ENCODE data around the gene KIAA0586. TPM values are rescaled to one million over a fixed set of nuclear protein-coding genes. Genes with fewer than 3 reads are reported as not detected.

The KIAA0586 gene
- total and polyA plus RNA-seq, 2 of the 4 experiments (the other 2 are of a cell fraction), result 9.4 to 36.7 TPM

DNA sequence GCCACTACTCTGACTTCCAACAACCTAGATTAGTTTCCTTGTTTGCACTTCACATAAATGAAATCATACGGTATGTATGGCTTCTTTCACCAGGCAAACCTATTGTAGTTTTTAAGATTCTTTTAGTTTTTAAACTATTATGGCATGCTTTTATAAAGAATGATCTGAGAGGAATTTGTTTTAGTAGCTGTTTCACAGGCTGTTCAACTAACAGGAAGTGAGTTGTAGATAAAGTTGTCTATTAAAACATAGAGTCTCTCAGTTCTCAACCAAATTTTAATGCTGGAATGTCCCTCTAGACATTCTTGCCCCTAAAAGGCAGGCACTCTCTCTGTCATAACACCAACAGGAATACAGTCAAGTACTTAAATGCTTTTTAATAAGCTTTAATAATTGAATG lies 107.5 kb downstream of the KIAA0586 start:
- H3K4me1 ChIP-seq (ENCODE audit: control insufficient read depth, insufficient read depth, low read length), result peaks cover 7% of the 10 kb centered on the region
- H2AK5ac ChIP-seq (ENCODE audit: low read depth, low read length), result no peak overlapping the region
- peak overlapping the region; percentile 60; the same call in 1 of the 2 replicates for H3K23ac ChIP-seq (ENCODE audit: low read depth, low read length)
- H3K18ac ChIP-seq (ENCODE audit: low read depth, low read length), result peak overlapping the region; percentile 37
- H3K4me3 ChIP-seq (ENCODE audit: insufficient read depth, low read depth, low read length), result no peak overlapping the region
- ATAC-seq (ENCODE audit: low read depth), result peak; percentile 75
- no peaks in the 10 kb centered on the region for H3K36me3 ChIP-seq (ENCODE audit: control insufficient read depth, insufficient read depth, low read length)
- no CpG with 5 or more reads among the region's 1 CpG for WGBS, 2 experiments (ENCODE audit: extremely low coverage in 2 of 2, insufficient read length in 1 of 2)
- H2AFZ ChIP-seq (replicated peaks; ENCODE audit: low read length, poor library complexity), result peak overlapping the region; percentile 47
- H2BK15ac ChIP-seq (ENCODE audit: low read depth, low read length), result no peak overlapping the region
- BruUV-seq (replicated peaks), result no TSS peak
- H2AK9ac ChIP-seq (replicated peaks; ENCODE audit: low read depth, low read length, poor library complexity), result no peak overlapping the region
- no peak overlapping the region for H2BK120ac ChIP-seq (ENCODE audit: low read depth, low read length)
- POLR2A ChIA-PET (ENCODE audit: unreplicated experiment), result no interaction called here
- TF ChIP-seq CEBPB (IDR thresholded peaks at IDR 0.05; ENCODE audit: low read depth, low read length), result no peak
- peak overlapping the region; percentile 76 for H2BK5ac ChIP-seq (ENCODE audit: low read depth, low read length, poor library complexity, severe bottlenecking)
- intact Hi-C loops (cut with micrococcal nuclease) (no loop called here), dilution Hi-C loops (cut with HindIII; ENCODE audit: low sequenced_read_pairs, unreplicated experiment) (no loop called here), in situ Hi-C loops (cut with MboI; ENCODE audit: low sequenced_read_pairs) (no loop called here)
- peak; percentile 12 for DNase-seq
- peak overlapping the region; percentile 34; the same call in 1 of the 2 replicates for H2BK20ac ChIP-seq (ENCODE audit: low read depth, low read length)
- CTCF ChIA-PET, result no interaction called here
- no peaks in the 10 kb centered on the region; the same call in 1 of the 2 replicates for H3K9me1 ChIP-seq (ENCODE audit: insufficient read depth, low read length)
- no peak overlapping the region for H3K14ac ChIP-seq (replicated peaks; ENCODE audit: low read depth, low read length)
- peak overlapping the region; percentile 30; the same call in 1 of the 2 replicates for H3K4ac ChIP-seq (ENCODE audit: low read depth, low read length)
- no peaks in the 10 kb centered on the region for H4K20me1 ChIP-seq (ENCODE audit: insufficient read depth, low read length)
- no peaks in the 10 kb centered on the region for H3K9me3 ChIP-seq (ENCODE audit: control insufficient read depth, insufficient read depth, low read length)
- no peak overlapping the region; the same call in 1 of the 2 replicates for H3K56ac ChIP-seq (ENCODE audit: extremely low read depth, insufficient read depth, low read length)
- peak overlapping the region; percentile 39 for H4K5ac ChIP-seq (ENCODE audit: low read depth, low read length)
- H3K4me2 ChIP-seq (ENCODE audit: low read depth, low read length), result peak overlapping the region; percentile 36; the same call in 1 of the 2 replicates
- H3K27me3 ChIP-seq (ENCODE audit: control insufficient read depth, insufficient read depth, low read length), result no peaks in the 10 kb centered on the region
- no peaks in the 10 kb centered on the region; a peak in 1 of 4 replicates for H3K79me1 ChIP-seq (ENCODE audit: low read depth in 1 of 2, low read length in 2 of 2)
- H3K27ac ChIP-seq (ENCODE audit: insufficient read depth, low read length), result no peak overlapping the region
- H3K9ac ChIP-seq (ENCODE audit: low read depth, low read length), result no peak overlapping the region
- H4K91ac ChIP-seq (ENCODE audit: insufficient read depth, low read depth, low read length), result peak overlapping the region; percentile 28; the same call in 1 of the 2 replicates
- peak overlapping the region in 1 of 2 experiments; percentile 38; a peak in 1 of 4 replicates for H4K8ac ChIP-seq (ENCODE audit: low read depth in 2 of 2, low read length in 2 of 2)

Data from IMR-90 (cell line).